ENCODE measurements around the gene LAS1L.

DNA sequence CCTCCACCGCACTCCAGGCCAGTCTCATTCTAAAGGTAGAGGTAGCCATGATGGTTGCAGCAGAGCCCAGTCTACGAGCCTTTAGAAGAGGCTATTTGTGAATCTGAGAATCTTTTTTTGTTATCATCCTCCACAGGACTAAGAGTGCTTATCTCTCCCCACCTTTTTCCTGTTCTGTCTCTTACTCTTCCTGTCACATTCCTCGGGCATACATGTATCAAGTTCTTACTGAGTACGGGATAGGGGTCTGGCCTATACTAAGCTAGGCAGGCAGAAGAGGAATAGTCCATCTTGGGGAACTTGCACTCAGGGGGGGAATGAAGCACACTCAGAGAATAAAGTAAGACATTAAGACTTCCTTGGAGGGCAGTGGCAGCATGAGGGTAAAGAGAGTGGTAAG lies 25.7 kb downstream of the LAS1L start:
- TF ChIP-seq, protein P1, sequence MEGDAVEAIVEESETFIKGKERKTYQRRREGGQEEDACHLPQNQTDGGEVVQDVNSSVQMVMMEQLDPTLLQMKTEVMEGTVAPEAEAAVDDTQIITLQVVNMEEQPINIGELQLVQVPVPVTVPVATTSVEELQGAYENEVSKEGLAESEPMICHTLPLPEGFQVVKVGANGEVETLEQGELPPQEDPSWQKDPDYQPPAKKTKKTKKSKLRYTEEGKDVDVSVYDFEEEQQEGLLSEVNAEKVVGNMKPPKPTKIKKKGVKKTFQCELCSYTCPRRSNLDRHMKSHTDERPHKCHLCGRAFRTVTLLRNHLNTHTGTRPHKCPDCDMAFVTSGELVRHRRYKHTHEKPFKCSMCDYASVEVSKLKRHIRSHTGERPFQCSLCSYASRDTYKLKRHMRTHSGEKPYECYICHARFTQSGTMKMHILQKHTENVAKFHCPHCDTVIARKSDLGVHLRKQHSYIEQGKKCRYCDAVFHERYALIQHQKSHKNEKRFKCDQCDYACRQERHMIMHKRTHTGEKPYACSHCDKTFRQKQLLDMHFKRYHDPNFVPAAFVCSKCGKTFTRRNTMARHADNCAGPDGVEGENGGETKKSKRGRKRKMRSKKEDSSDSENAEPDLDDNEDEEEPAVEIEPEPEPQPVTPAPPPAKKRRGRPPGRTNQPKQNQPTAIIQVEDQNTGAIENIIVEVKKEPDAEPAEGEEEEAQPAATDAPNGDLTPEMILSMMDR (IDR thresholded peaks at IDR 0.05), result no peak
- TF ChIP-seq POLR2A (IDR thresholded peaks at IDR 0.05), result no peak
- no peak for TF ChIP-seq POLR2AphosphoS5 (IDR thresholded peaks at IDR 0.05)

Data from transverse colon (tissue), 4 donors.